ENCODE measurements around the gene SULT2B1. TPM values are rescaled to one million over a fixed set of nuclear protein-coding genes. Genes with fewer than 3 reads are reported as not detected.

The SULT2B1 gene
- total RNA-seq, 2 donors from 2014 or later = 14.6 to 43.0 TPM

DNA sequence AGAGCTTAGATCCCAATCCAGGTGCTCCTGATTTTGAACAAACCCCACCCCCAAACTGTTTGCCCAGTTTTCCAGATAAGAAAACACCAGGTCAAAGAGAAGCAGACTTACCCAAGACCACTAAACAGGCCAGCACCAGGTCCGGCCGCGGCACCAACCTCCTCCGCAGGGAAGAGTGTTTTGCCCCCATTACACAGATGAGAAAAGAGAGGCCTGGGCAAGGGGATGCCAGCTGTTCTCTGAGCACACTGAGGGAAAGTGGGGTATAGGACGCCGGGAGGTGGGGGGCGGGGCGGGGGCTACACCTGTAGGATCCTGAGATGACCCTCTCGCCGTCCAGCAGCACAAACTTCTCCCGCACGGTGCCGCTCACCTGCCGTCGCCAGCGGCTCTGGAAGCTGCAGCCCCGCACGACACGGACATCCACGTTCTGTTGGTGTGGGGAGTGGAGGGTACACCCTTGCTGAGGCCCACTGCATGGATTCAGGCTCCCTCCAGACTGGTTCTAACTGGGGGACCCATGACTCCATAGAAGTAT, 57.7 kb downstream of the SULT2B1 start:
- Histone ChIP-seq H3K36me3 (no peaks in the 10 kb centered on the region), H3K4me3 (no peak overlapping the region), H3K27ac (no peak overlapping the region), H3K4me1 (replicated peaks) (no peaks in the 10 kb centered on the region), H3K9me3 (no peaks in the 10 kb centered on the region), H3K27me3 (replicated peaks; ENCODE audit: insufficient read depth) (no peaks in the 10 kb centered on the region)
- intact Hi-C loops (cut with DNase I) = no loop called here
- 91% methylated on average over 17 of the region's 20 CpGs for WGBS
- DNase-seq (ENCODE audit: low spot score) = no peak
- TF ChIP-seq, protein P1, sequence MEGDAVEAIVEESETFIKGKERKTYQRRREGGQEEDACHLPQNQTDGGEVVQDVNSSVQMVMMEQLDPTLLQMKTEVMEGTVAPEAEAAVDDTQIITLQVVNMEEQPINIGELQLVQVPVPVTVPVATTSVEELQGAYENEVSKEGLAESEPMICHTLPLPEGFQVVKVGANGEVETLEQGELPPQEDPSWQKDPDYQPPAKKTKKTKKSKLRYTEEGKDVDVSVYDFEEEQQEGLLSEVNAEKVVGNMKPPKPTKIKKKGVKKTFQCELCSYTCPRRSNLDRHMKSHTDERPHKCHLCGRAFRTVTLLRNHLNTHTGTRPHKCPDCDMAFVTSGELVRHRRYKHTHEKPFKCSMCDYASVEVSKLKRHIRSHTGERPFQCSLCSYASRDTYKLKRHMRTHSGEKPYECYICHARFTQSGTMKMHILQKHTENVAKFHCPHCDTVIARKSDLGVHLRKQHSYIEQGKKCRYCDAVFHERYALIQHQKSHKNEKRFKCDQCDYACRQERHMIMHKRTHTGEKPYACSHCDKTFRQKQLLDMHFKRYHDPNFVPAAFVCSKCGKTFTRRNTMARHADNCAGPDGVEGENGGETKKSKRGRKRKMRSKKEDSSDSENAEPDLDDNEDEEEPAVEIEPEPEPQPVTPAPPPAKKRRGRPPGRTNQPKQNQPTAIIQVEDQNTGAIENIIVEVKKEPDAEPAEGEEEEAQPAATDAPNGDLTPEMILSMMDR (IDR thresholded peaks at IDR 0.05) = no peak
- TF ChIP-seq POLR2A (IDR thresholded peaks at IDR 0.05) (no peak), POLR2AphosphoS5 (IDR thresholded peaks at IDR 0.05) (no peak)

DNA sequence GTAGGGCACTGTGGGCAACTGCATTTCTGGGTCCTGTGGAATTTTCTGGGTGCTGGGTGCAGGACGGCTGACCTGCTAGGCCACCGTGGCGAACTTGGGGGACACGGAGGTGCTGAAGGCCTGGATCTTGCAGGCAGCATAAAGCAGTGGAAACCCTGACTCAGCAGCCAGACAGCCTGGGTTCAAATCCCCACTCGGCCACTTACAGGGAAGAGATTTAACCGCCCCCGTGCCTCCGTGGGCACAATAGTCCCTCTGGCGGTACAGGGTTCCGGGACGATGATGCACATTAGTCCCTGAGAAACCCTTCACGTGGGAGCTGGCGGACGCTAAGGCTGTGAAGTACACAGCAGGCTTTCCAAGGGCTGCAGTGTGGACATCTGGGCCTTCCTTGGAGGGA, 59.9 kb downstream of the SULT2B1 start:
- 93% methylated on average over 14 of the region's 14 CpGs for WGBS

DNA sequence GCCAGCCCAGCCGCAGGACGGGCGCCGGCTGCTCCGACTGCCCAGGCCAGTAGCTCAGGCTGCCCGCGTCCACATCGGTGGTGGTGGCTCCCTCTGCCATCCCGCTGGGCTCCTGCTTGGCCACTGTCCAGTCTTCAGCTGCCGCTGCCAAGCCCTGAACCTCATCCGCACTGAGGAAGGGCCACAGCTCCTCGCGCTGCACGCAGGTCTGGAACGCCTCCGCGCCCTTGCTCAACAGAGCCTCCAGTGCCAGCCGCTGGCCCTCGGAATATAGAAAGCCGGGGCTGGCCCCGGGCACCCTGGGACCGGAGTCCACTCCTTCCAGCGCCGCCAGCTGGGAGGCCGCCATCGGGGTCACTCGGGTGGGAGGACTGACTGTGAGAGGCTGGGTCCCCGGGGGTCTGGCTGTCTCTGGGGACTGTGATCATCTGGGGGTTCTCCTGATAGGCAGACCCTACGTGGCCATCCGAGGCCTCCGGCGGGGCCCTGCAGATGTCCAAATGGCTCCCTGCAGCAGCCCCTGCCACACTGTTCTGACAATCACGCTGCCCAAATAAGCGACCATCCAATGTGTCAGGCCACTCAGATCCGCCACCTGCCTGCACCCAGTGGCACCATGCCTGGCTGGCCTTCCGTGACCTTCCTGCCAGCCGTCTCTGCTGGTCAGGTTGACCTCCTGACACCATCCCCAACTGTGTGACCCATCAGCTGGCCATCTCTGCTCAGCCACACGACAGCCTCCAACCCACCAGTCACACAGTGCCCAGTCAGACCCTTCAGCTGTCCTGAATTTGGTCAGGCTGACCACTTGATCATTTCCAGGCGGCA, 61.3 kb downstream of the SULT2B1 start:
- Histone ChIP-seq H3K27ac (no peak overlapping the region), H3K9me3 (no peaks in the 10 kb centered on the region), H3K36me3 (peaks cover 16 to 21% of the 10 kb centered on the region in 2 donors), H3K27me3 (replicated peaks; ENCODE audit: insufficient read depth) (no peaks in the 10 kb centered on the region), H3K4me1 (replicated peaks) (peaks cover 26% of the 10 kb centered on the region), H3K4me3 (no peak overlapping the region)
- no peak for DNase-seq (ENCODE audit: low spot score)
- WGBS = 85% methylated on average over 32 of the region's 39 CpGs
- no peak for TF ChIP-seq POLR2A (IDR thresholded peaks at IDR 0.05)
- TF ChIP-seq POLR2AphosphoS5 (IDR thresholded peaks at IDR 0.05) = no peak
- TF ChIP-seq, protein P1 (IDR thresholded peaks at IDR 0.05) = no peak
- intact Hi-C loops (cut with DNase I) = no loop called here

More for the DNA sequence above, 59.9 kb downstream of the SULT2B1 start:
- no peak overlapping the region for H3K27ac ChIP-seq
- intact Hi-C loops (cut with DNase I) = no loop called here
- no peaks in the 10 kb centered on the region for H3K9me3 ChIP-seq
- no peaks in the 10 kb centered on the region for H3K27me3 ChIP-seq (replicated peaks; ENCODE audit: insufficient read depth)
- H3K4me3 ChIP-seq = no peak overlapping the region
- DNase-seq (ENCODE audit: low spot score) = no peak
- peaks cover 16 to 18% of the 10 kb centered on the region in 2 donors for H3K36me3 ChIP-seq
- peaks cover 18% of the 10 kb centered on the region for H3K4me1 ChIP-seq (replicated peaks)
- TF ChIP-seq, protein P1 (IDR thresholded peaks at IDR 0.05) = no peak
- no peak for TF ChIP-seq POLR2A (IDR thresholded peaks at IDR 0.05)
- no peak for TF ChIP-seq POLR2AphosphoS5 (IDR thresholded peaks at IDR 0.05)

DNA sequence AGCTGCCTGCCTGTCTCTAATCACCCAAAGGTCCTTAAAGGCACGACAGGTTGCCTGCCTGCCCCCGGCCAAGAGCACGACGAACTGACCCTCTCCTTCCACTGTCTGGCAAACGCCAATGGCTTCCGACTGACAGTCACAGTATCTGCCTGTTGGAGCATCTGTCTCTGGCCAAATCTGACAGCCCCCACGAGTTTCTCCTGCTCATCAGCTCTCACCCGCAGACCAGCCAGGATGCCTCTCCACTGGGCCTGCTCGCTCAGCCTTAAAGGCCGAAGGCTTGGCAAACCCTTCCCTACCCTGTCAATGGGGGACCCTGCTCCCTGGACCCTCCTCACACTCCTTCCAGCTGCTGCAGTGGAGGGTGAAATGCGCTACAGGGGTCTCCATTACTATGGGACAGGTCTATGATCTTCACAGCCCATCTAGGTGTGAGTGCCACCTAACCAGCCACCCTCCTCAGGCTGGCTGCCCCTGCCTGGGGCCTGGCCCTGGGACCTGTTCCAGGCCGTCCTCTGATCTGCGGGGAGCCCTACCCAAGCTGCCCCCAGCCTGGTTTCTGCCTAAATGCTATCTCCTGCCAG, 62.0 kb downstream of the SULT2B1 start:
- Histone ChIP-seq H3K36me3 (peaks cover 16 to 21% of the 10 kb centered on the region in 2 donors), H3K27ac (peak overlapping the region; percentile 61 to 88), H3K9me3 (no peaks in the 10 kb centered on the region), H3K4me1 (replicated peaks) (peaks cover 26% of the 10 kb centered on the region), H3K27me3 (replicated peaks; ENCODE audit: insufficient read depth) (no peaks in the 10 kb centered on the region), H3K4me3 (no peak overlapping the region)
- no peak for DNase-seq (ENCODE audit: low spot score)
- TF ChIP-seq, protein P1 (IDR thresholded peaks at IDR 0.05) = no peak
- no peak for TF ChIP-seq POLR2A (IDR thresholded peaks at IDR 0.05)
- no peak for TF ChIP-seq POLR2AphosphoS5 (IDR thresholded peaks at IDR 0.05)
- WGBS = 77% methylated on average over 13 of the region's 13 CpGs
- intact Hi-C loops (cut with DNase I) = no loop called here

All from prostate gland (tissue), 2 donors.